GM19043 (cell line): ENCODE data around the gene HBEGF.

Experiments used
- ATAC-seq: cut with Tn5 transposase; IDR thresholded peaks from one replicate; pipeline ENCODE4 v1.9.1; 2021; ENCODE audit warnings: low read depth; ENCODE audit not compliant: unreplicated experiment

Gene HBEGF

DNA sequence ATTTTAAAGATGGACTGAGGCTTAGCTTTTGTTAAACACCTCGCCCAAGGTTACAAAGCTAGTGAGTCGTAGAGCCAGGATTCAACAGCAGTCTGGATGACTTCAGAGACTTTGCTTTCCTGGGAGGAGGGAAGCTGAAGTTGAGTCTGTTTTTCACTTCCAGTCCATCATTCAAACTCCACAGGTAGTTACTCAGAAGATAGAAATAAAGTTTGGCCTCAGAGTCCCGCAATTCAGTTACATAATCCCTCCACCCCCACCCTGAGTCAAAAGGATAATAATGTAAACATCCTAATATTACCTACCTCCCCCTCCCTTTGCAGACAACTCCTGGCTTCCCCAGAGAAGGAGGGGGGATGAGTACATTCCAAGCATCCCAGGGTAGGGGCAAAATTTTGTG is 8.1 kb downstream of the HBEGF start:
- no peak for ATAC-seq

DNA sequence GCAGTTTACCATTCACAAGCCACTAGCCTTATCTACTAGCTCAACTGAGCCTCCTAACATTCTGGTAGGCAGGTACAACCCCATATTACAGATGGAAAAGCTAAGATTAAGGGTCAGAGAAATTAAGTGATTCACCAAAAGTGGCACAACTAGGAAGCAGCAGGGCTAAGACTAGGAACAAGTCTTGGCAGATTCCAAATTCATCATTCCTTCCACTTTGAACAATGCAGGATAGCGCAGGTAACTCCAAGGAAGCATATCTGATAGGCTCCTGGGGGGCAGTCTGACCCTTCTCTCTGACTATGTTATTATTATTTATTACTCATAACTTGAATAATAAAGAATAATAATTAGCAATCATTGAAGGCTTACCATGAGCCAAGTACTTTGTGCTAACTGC is 8.5 kb downstream of the HBEGF start:
- no peak for ATAC-seq

DNA sequence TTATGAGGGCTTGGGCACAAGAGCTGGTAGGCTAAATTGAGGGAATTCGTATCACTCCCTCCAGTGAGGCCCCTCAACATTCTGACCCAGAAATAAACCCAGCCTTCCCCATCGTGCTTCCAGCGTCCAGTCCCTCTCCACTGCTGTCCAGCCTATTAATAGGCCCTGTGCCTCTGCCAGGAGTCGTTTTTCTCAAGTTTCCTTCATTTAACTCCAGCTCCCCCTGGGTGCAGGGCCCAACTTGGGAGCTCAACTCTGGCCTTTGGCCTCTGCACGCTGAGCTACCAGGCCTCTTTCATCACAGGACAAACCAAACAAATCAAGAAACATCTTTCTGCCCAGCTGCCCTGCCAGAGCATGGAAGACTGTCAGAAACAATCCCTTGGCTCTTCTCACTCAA is 10.0 kb downstream of the HBEGF start:
- no peak for ATAC-seq

DNA sequence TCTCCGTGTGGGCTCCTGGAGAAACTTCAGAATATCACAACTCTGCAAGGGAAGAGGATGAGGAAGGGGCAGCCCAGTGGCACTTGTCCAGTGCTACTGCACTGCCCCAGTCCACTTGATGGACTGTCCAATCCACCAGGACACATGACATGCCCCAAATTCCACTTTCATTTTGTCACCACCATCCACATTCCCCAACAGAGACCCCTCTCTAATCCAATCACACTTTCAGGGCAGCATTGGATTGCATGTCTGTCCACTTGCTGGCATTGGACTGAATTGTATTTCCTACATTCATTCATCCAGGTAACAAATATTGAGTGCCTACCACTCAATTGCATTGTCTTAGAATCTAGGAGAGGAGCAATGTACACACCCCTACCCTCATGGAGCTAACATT is 14.8 kb downstream of the HBEGF start:
- no peak for ATAC-seq

DNA sequence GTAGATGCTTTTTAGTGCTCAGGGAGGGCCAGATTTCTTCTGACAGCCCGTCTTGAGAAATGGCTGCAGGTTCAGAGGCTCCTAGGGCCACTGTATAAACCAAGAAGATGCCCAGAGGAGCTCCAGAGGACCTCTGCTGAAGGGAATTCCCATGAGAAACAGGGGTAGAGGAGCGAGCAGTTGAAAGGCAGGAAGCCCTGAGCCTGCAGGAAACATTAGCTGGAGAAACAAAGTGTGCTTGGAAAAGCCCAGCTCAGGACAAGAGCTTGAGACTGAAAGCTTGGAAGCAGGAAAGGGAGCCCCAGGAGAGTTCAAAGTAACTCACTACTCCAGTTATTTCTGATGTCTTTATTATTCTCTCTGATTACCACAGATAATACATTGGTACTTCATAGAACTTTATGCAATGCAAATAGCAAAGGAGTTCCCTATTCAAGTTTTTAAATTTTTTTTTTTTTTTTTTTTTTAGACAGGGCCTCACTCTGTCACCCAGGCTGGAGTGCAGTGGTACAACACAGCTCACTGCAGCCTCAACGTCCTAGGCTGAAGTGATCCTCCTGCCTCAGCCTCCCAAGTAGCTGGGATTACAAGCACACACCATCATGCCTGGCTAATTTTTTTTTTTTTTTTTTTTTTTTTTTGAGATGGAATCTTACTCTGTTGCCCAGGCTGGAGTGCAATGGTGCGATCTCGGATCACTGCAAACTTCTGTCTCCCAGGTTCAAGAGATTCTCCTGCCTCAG is 16.5 kb downstream of the HBEGF start:
- ATAC-seq, result no peak

DNA sequence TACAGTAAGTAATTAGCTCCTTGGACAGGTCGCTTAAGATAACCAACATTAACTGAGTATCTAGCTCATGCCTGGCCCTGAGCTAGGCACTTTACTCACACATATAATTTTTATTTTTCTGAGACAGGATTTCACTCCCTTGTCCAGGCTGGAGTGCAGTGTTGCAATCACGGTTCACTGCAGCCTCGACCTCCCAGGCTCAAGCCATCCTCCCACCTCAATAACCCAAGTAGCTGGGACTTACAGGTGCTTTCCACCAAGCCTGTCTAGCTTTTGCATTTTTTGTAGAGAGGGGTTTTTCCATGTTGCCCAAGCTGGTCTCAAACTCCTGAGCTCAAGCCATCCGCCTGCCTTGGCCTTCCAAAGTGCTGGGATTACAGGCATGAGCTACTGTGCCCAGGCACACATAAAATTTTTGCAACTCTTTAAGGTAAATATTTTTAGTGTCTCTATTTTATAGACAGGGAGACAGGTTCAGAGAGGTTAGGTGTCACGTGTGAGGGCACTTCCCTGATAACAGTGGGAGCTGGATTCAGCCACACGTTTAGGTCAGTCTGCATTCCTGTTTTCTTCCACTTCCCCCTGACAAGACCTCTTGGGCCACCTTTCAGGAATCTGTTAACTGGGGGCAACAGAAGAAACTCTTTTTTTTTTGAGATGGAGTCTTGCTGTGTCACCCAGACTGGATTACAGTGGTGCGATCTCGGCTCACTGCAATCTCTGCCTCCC is 18.2 kb downstream of the HBEGF start:
- ATAC-seq, result no peak

DNA sequence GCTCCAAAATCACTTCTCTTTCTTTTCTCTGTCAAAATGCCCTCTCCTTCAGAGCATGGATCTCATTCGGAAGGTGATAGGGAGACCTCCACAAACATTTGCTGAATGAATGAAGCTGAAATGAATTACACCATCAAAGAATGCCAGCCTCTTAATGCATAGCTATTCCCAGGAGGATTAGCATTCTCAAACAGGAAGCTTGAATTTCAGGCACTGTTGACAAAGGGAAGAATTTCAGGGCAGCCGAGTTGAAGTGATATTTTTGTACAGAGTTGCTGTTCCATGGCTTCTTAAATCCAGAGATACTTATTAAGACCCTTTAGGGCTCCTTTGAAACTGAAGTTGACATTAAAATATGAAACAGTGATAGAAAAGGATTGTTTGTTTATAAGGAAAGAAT is 18.8 kb downstream of the HBEGF start:
- no peak for ATAC-seq

DNA sequence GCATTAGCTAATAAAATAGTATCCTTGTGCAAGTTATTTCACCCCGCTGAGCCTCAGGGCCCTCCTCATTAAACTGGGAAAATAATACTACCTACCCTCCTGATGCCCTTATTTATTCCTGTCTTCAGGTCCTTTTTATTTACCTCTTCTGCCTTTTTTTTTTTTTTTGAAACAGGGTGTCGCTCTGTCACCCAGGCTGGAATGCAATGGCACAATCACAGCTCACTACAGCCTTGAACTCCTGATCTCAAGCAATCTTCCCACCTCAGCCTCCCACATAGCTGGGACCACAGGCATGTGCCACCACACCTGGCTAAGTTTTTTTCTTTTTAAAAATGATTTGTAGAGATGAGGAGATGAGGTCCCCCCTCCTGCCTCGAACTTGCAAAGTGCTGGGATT is 20.9 kb downstream of the HBEGF start:
- no peak for ATAC-seq

DNA sequence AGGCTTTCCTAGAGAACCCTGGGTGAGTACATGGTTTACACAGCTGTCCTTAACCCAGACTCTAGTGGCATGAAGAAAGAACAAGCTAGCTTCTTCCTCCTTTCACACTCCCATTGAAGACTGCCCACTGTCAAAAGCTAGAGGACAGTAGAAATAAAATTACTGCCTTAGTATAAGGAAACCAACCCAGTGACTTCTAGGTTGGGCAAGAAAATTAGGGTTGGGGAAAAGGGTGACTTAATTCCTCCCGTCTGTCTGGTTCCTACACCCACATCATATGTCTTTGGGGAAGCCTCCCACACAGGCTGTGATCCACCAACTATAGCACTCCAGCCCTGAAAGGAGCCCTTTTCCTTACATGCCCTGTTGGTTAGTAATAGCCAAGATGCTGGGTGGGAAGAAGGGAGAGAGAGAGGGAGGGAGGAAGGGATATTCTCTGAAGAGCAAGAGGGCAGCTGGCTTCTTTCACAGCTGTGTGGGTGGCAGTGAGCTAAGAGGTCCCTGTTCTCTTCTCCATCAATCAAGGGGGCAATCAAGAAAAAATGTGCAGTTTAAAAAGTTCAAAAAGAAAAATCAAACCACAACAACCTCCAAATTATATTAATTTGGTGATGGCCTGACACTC is 21.7 kb downstream of the HBEGF start:
- ATAC-seq, result no peak

DNA sequence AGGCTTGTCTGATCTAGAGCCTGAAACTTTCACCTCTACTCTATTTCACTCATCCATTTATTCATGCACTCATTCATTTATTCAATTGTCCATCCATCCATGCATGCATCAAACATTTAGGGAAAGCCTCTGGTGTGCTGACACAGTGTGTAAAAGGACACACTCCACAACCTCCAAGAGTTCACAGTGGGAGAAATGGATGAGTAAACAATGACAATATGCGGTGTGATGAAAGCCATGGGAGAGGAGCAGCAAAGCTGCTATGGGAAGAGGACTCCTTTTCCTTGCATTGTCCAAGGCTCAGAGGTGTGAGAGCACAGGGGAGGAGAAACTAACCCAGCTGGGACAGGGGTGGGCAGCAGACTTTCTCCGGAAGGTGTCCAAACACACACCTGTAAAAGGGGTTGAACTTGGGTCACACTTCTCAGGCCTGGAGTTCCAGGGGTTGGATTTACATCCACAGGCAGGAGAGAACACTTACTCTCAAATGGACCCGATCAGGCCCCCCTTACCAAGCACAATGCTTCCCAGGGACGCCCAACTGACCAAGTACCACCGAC is 22.3 kb downstream of the HBEGF start:
- no peak for ATAC-seq

DNA sequence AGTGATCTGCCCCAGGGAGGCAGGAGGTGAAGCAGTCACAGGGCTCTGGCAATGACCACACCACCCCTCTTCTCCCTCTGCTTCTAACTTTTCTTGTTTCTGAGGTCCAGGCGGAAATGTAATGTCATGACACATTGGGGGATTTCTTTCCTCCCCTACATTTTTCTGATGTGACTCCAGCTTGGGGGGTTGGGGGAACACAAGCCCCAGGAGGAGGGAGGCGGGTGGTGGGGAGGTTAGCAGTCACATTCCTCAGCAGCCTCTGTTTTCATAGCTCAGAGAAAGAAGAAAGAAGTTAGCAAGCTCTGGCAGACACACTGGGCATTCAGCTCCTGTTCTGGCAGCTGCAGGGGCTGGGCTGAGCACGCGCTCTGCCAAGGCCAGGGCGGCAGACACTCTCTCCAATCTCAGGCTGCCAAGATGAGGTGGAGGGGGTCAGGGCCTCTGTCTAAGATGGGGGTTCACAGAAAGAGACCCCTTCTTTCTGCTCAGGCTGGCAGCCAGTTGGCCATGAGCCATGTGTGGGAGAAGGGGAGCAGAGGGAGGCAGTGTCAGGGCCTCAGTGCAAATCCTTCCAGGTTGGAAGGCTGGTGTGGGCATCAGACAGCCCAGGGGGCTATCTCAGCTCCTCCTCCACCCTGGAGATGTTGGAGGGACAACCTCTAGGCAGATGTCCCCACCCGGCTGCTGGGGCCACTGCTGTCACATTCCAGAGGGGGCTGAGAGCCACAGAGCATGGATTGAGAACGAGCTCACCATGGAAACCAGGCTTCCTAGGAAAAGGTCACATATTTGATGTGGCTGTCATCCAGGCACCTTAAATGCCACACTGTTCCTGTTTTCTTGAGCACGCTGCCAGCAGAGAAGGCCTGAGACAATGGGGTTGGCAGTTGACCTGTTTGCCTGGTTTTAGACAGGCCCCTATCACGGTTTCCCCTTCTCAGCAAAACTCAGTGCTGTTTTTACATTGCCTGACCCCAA is 23.4 kb downstream of the HBEGF start:
- ATAC-seq, result no peak

DNA sequence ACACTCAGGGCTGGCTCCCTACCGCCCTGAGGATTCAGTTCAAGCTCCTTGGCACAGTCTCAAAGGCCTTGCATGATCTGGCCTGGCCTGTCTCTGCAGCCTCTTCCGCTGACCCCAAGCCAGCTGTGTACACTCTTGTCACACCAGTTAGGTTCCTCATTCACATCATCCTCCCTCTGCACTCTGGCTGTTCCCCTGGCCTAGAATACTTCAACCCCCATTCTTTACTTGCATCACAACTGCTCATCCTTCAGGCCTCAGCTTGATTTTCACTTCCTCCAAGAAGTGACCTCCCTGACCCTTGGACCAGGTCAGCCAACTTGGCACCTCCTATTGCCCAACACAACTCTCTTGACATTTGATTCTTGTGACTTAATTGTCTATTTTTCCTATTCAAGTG is 24.6 kb downstream of the HBEGF start:
- no peak for ATAC-seq

DNA sequence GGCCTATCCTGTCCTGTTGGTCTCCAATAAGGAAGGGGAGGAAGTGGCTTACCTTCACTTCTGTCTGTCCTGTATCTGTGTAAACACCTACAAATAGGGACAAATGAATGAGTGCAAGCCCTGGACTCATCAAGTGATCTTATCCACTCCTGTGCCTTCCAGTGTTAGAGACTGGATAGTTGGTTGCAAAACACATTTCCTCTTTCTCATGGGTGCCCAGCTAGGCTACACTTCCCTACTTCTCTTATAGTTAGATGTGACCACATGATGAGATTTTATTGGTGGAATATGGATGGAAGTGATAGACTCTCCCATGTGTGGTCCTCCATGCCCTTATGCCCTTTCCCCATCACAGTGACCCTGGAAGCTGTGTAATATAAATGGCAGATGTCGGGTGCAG is 26.6 kb downstream of the HBEGF start:
- ATAC-seq, result no peak

DNA sequence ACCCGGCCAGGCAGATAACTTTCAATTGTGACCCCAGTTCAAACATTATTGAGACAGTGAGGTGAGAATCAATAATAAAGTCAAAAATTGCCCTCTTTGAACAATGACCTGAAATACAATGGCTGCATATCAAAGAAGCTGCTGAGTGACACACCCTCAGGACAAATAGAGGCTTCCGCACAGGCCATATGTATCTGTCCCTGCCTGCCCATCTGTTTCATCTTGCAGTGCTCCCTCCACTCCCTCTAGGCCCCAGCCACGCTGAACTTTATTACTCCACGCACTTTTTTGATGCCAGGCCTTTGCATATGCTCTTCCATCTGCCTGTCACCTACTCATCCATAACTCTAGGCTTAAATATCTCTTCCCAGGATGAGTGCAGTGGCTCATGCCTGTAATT is 27.6 kb downstream of the HBEGF start:
- ATAC-seq, result no peak

DNA sequence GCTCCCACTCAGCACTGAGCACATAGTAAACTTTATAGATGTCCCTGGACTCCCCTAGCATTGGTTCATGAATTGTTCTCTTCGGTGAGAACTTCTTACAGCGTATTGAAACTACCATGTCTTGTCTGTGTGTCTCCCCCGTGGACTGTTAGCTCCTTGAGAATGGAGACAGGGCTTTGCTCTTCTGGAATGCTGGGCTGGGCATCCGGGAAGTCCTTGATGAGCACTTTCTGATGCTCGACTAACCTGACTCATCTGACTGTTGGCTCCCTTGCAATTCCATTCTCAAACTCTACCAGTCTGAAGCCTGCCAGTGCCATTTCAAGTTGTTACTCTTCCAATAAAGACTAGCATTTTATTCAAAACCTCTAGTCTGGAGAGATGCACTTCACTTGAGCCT is 28.5 kb downstream of the HBEGF start:
- no peak for ATAC-seq

DNA sequence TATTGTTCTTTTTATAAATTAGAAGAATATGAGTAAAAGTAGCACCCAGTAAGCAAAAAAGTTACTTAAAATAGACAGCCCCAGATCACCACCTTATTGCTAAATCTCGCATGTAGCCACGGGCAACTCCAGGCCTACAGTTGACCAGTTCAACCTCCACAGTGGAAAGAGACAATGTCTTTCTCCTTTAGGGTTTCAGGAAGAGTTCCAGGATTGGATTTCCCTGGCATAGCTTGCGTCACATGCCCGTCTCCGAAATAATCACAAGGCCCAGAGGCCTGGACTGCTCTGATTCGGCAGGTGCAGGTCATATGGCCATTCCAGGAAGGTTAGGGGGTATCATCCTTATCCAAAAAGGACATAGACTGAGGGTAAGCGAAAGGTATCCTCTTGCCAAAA is 33.6 kb downstream of the HBEGF start:
- ATAC-seq, result no peak

DNA sequence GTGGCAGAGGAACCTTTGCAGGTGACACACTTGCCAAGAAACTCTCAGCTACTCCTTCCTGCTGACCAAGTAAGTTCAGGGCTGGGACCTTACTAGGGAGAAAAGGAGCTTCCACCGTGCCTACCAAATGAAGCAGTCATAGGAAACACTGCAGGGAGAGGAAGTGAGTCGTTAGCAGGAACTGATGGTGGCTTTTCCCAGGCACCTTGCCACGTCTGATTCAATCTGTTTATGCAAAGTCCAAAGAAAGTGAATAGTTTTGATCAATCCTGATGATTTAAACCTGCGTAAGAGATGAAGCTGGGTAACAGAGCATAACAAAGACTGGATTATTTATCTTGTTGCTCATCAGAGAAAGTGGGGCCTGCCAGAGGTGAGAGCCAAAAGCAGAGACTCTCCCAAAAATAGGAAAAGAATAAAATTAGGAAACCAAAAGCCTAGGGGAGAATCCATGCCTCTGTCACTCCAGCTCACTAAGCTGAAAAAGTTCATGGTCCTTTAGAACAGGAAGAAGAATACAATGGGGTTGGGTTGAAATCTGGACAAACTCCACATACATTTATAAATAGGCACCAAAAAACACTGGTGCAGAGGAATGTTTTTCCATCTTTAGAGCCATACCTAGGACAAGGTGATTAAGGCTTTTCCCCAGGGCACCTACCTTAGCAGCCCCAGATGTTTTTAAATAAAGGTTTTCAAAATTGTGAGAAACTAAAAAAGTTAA is 34.2 kb downstream of the HBEGF start:
- ATAC-seq, result no peak

DNA sequence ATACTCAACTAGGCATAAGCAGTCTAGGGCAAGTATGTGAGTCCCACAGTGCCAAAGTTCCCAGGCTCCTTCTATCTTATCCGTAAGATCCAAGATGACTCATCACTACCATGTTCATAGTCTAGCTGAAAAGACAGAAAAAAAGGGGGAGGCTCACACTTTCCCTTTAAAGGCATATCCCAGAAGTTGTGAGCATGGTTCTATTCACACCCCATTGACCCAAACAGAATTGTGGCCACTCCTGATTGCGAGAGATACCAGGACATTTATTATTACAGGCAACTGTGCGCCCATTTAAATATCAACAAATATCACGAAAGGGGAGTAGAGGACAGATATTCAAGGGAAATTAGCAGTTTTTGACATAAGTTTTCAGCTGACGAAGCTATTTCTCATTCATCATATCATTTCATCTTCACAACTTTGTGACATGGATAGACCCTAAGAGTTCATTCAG is 35.4 kb downstream of the HBEGF start:
- ATAC-seq, result no peak

DNA sequence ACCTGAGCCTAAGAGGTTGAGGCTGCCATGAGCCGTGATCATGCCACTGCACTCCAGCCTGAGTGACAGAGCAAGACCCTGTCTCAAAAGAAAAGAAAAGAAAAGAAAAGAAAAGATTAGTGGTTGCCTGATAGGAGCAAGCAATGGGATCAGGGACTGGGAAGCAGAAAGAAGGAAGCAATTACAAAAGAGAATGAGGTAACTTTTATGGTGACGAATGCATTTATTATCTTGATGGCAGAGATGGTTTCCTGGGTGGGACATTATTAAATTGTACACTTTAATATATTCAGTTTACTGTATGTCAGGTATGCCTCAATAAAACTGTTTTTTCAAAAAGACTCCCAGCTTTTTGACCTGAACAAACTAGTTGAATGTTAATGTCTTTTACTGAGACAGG is 36.0 kb downstream of the HBEGF start:
- no peak for ATAC-seq
